Panc1 (cell line): ENCODE results near the gene TAGLN2. TPM values are rescaled to one million over a fixed set of nuclear protein-coding genes. Genes with fewer than 3 reads are reported as not detected.
"Not testable (repeated sequence)": the region's sequence is repeated elsewhere in the genome, so short reads cannot be mapped to it uniquely, and the experiment has no call there.

Experiments
- ATAC-seq: fragments of 200-7000 bp; cut with Tn5 transposase; 2 replicates; pipeline ENCODE4 v1.9.1; 2020; ENCODE audit warnings: mild to moderate bottlenecking, moderate library complexity
- BruUV-seq: library from RNA; stranded (reverse); fragments of 400-500 nt; replicated peaks from 2 replicates; lab custom pipeline; 2021; lab: Mats Ljungman, UMichigan
- CTCF ChIA-PET: fragments of 300-600 bp; sonication (Branson Sonifier 250); formaldehyde crosslinking; loops from one replicate; lab custom pipeline; 2022; ENCODE audit warnings: antibody characterized with exemption; lab: Charles Lee
- POLR2A ChIA-PET: fragments of 300-600 bp; sonication (Branson Sonifier 250); formaldehyde crosslinking; loops from one replicate; lab custom pipeline; 2022; ENCODE audit warnings: antibody characterized with exemption; lab: Charles Lee
- DNase-seq: peaks from one replicate; pipeline ENCODE4 v3.0.0-alpha.2; 2010; ENCODE audit warnings: low read depth, low spot score
- H3K27ac ChIP-seq: 2 replicates; pipeline ENCODE4 v1.5.1; 2011; ENCODE audit warnings: mild to moderate bottlenecking, low read length, inconsistent platforms
- H3K27me3 ChIP-seq: fragments of 200-500 bp; sonication (Bioruptor generic); 2 replicates; pipeline ENCODE4 v1.6.0; 2014; ENCODE audit warnings: low read length, inconsistent platforms; ENCODE audit not compliant: control insufficient read depth, insufficient read depth
- H3K36me3 ChIP-seq: fragments of 200-500 bp; sonication (Bioruptor generic); 2 replicates; pipeline ENCODE4 v1.5.1; 2014; ENCODE audit warnings: inconsistent platforms, mild to moderate bottlenecking, low read length, moderate library complexity; ENCODE audit not compliant: control insufficient read depth, insufficient read depth
- H3K4me1 ChIP-seq: 2 replicates; pipeline ENCODE4 v1.5.1; 2011; ENCODE audit warnings: inconsistent platforms, mild to moderate bottlenecking, low read length, moderate library complexity; ENCODE audit not compliant: control insufficient read depth, insufficient read depth
- H3K4me3 ChIP-seq, 2 experiments: 2 replicates each; pipeline ENCODE4 v1.5.1; 2011 to 2012; ENCODE audit warnings: low read depth in 2 of 2, low read length in 2 of 2, mild to moderate bottlenecking in 2 of 2, inconsistent platforms in 1 of 2, moderate library complexity in 1 of 2
- H3K9me3 ChIP-seq: fragments of 200-500 bp; sonication (Bioruptor generic); 2 replicates; pipeline ENCODE4 v1.5.1; 2014; ENCODE audit warnings: low read depth, mild to moderate bottlenecking, inconsistent platforms, low read length, moderate library complexity; ENCODE audit not compliant: control insufficient read depth, insufficient read depth
- POLR2AphosphoS5 ChIP-seq: IDR thresholded peaks from 2 replicates; pipeline ENCODE4 v1.6.1; 2012; ENCODE audit warnings: mild to moderate bottlenecking, low read depth, low read length, moderate library complexity
- SIN3A ChIP-seq: IDR thresholded peaks from 2 replicates; pipeline ENCODE4 v1.6.1; 2012; ENCODE audit warnings: low read depth, mild to moderate bottlenecking, low read length, moderate library complexity, borderline replicate concordance; ENCODE audit not compliant: insufficient read depth
- TCF7L2 ChIP-seq: IDR thresholded peaks from 2 replicates; pipeline ENCODE4 v1.6.1; 2011; ENCODE audit warnings: mild to moderate bottlenecking, low read depth, low read length, inconsistent platforms
- in situ Hi-C: cut with HindIII; loops from 2 replicates; pipeline ENCODE4 v1.10.0; 2016; ENCODE audit warnings: low sequenced_read_pairs, low pct_unique_long_range_greater_than_20kb
- intact Hi-C: fragments of 100-400 bp; cut with micrococcal nuclease; formaldehyde crosslinking; loops from one replicate; pipeline ENCODE4 v1.10.0; 2022; ENCODE audit not compliant: unreplicated experiment
- total RNA-seq: library from RNA; stranded (reverse); gene quantifications from one replicate; pipeline ENCODE4 v1.2.1, GENCODE V29; 2021; ENCODE audit not compliant: unreplicated experiment
- TF ChIP-seq, protein P1 (sequence below), 2 experiments: IDR thresholded peaks; 2 replicates each; pipeline ENCODE4 v1.6.1; 2011 to 2012; ENCODE audit warnings: low read depth in 2 of 2, control low read depth in 1 of 2, low read length in 1 of 2, mild to moderate bottlenecking in 1 of 2, moderate library complexity in 1 of 2; ENCODE audit not compliant: insufficient read depth in 1 of 2
- TF ChIP-seq, protein P2 (sequence below): fragments of 450-650 bp; IDR thresholded peaks from 2 replicates; pipeline ENCODE4 v1.5.1; 2017; ENCODE audit warnings: mild to moderate bottlenecking

The TAGLN2 gene
- total RNA-seq, 1 experiment from 2014 or later, result 474 TPM

DNA sequence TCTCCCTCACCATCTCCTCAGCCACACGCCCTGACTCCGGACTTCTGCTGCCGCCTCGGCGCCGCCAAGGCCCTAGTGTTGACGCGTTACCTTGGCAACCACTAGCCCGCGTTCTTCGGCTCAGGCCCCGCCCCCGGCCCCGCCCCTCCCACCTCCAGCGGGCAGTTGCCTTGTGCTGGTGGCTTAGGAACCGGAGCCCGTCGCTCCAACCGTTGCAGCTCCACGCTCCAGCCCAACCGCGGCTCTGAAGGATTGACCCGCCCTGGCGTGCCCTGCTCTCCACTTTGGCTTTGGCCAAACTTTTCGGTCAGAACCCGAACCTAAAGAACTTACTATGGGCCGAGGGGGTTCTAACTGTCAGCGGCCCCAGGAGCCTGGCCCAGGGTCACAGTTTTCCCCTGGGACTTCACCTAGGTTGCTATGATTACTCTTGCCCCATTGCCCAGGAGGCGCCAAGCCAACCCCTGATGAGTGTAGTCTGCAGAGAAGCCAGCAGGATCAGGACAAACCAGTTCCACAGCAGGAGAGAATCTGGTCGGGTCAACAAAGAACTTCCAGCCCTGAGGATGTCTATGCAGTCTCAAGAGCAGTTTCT is 25.1 kb downstream of the TAGLN2 start, which contains the start of gene CFAP45:
Gene CFAP45 (minus strand): TSS at position 80 of the 595 bp plus-strand sequence. CDS start 67 bp downstream, at position 13.
- in situ Hi-C loops (no loop called here), intact Hi-C loops (no loop called here)
- H3K27ac ChIP-seq, result peak within 1 kb of the TSS; percentile 44; the same call in 1 of the 2 replicates
- H3K36me3 ChIP-seq, result no peaks in the 10 kb centered on the region
- no peak within 1 kb of the TSS for H3K4me3 ChIP-seq
- H3K9me3 ChIP-seq, result no peaks in the 10 kb centered on the region
- BruUV-seq, result no TSS peak
- ChIA-PET CTCF (no interaction called here), POLR2A (no interaction called here)
- TF ChIP-seq TCF7L2 (no peak), POLR2AphosphoS5 (no peak), SIN3A (no peak)
- TF ChIP-seq, protein P1, sequence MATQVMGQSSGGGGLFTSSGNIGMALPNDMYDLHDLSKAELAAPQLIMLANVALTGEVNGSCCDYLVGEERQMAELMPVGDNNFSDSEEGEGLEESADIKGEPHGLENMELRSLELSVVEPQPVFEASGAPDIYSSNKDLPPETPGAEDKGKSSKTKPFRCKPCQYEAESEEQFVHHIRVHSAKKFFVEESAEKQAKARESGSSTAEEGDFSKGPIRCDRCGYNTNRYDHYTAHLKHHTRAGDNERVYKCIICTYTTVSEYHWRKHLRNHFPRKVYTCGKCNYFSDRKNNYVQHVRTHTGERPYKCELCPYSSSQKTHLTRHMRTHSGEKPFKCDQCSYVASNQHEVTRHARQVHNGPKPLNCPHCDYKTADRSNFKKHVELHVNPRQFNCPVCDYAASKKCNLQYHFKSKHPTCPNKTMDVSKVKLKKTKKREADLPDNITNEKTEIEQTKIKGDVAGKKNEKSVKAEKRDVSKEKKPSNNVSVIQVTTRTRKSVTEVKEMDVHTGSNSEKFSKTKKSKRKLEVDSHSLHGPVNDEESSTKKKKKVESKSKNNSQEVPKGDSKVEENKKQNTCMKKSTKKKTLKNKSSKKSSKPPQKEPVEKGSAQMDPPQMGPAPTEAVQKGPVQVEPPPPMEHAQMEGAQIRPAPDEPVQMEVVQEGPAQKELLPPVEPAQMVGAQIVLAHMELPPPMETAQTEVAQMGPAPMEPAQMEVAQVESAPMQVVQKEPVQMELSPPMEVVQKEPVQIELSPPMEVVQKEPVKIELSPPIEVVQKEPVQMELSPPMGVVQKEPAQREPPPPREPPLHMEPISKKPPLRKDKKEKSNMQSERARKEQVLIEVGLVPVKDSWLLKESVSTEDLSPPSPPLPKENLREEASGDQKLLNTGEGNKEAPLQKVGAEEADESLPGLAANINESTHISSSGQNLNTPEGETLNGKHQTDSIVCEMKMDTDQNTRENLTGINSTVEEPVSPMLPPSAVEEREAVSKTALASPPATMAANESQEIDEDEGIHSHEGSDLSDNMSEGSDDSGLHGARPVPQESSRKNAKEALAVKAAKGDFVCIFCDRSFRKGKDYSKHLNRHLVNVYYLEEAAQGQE (IDR thresholded peaks at IDR 0.05; ENCODE audit: insufficient read depth in 1 of 2, low read depth in 2 of 2, low read length in 1 of 2), result no peak
- TF ChIP-seq, protein P2, sequence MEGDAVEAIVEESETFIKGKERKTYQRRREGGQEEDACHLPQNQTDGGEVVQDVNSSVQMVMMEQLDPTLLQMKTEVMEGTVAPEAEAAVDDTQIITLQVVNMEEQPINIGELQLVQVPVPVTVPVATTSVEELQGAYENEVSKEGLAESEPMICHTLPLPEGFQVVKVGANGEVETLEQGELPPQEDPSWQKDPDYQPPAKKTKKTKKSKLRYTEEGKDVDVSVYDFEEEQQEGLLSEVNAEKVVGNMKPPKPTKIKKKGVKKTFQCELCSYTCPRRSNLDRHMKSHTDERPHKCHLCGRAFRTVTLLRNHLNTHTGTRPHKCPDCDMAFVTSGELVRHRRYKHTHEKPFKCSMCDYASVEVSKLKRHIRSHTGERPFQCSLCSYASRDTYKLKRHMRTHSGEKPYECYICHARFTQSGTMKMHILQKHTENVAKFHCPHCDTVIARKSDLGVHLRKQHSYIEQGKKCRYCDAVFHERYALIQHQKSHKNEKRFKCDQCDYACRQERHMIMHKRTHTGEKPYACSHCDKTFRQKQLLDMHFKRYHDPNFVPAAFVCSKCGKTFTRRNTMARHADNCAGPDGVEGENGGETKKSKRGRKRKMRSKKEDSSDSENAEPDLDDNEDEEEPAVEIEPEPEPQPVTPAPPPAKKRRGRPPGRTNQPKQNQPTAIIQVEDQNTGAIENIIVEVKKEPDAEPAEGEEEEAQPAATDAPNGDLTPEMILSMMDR, result no peak
- DNase-seq (no peak), ATAC-seq (no peak)
- H3K4me1 ChIP-seq, result no peaks in the 10 kb centered on the region
- H3K27me3 ChIP-seq, result no peaks in the 10 kb centered on the region

DNA sequence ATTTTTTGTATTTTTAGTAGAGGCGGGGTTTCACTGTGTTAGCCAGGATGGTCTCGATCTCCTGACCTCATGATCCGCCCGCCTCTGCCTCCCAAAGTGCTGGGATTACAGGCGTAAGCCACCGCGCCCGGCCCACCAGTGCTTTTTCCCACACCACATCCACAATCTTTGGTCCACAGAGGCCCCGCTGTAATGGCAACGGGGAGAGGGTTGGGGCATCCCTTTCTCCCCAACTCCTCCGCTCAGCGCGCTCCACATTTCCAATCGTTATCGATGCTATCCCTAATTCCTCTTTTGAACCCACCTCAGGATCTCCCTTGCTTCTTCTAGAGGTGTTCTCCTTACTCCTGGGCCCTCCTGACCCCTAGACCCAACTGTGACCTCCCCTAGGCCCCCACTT is 25.7 kb downstream of the TAGLN2 start:
- H3K27me3 ChIP-seq, H3K27ac ChIP-seq, CTCF ChIA-PET, POLR2A ChIA-PET, H3K36me3 ChIP-seq, in situ Hi-C loops, H3K9me3 ChIP-seq, DNase-seq, BruUV-seq, H3K4me1 ChIP-seq, ATAC-seq, H3K4me3 ChIP-seq: not testable (repeated sequence)
- intact Hi-C loops, result loop anchor here (10.0 kb wide), 1 partner anchor 735 kb away; no protein-coding TSS in a partner anchor

DNA sequence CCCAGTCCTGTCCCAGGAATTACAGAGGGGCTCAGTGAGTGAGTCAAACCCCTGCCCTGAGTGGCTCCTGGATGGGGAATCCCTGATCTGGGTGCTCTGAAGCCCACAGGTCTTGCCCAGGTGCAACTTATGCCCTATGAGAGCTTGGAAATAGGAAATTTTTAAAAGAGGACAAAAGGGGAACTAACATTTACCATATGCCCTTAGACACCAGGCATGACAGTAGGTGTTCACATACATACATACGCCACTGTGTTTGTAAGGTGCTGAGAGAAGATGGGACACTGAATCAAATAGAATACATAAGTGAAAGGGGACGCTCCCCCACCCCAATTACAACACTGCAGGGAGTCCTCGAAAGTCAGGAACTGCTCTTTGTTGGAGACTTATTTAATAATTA is 26.8 kb downstream of the TAGLN2 start:
- in situ Hi-C loops (no loop called here), intact Hi-C loops (loop anchor here (10.0 kb wide), 1 partner anchor 734 kb away; no protein-coding TSS in a partner anchor)
- POLR2A ChIA-PET, result no interaction called here

More for the DNA sequence above, 26.8 kb downstream of the TAGLN2 start:
- DNase-seq, result no peak
- TF ChIP-seq, protein P2, result no peak
- TF ChIP-seq POLR2AphosphoS5, result no peak
- no peak for TF ChIP-seq SIN3A
- TF ChIP-seq, protein P1 (IDR thresholded peaks at IDR 0.05; ENCODE audit: insufficient read depth in 1 of 2, low read depth in 2 of 2, low read length in 1 of 2), result no peak
- no peak for TF ChIP-seq TCF7L2
- CTCF ChIA-PET, result no interaction called here
- Histone ChIP-seq H3K36me3 (no peaks in the 10 kb centered on the region), H3K4me1 (no peaks in the 10 kb centered on the region), H3K4me3 (no peak overlapping the region), H3K27ac (no peak overlapping the region), H3K27me3 (no peaks in the 10 kb centered on the region), H3K9me3 (no peaks in the 10 kb centered on the region)
- no TSS peak for BruUV-seq
- no peak for ATAC-seq
